Lower leg skin (tissue), 4 donors: ENCODE results near the gene TEX54. TPM values are rescaled to one million over a fixed set of nuclear protein-coding genes. Genes with fewer than 3 reads are reported as not detected.

Experiments used
- DNase-seq, 2 donors: peaks; one replicate each; pipeline ENCODE4 v3.0.0-alpha.2; 2019; ENCODE audit warnings: low spot score in 2 of 2
- H3K4me3 ChIP-seq: fragments of 200-600 bp; sonication (generic); 2 replicates; pipeline ENCODE4 v1.5.1; 2017; ENCODE audit warnings: mild to moderate bottlenecking, low read depth; ENCODE audit not compliant: poor library complexity, severe bottlenecking
- POLR2A ChIP-seq, 2 donors: fragments of 450-650 bp; IDR thresholded peaks; one replicate each; pipeline ENCODE4 v1.6.1; 2016 to 2017; ENCODE audit warnings: antibody characterized with exemption in 2 of 2, mild to moderate bottlenecking in 1 of 2, moderate library complexity in 1 of 2
- WGBS, 2 donors: methylation state at CpG; one replicate each; pipeline ENCODE4 v1.1.5; 2018; 5-methylcytosine and 5-hydroxymethylcytosine counted together
- intact Hi-C: fragments of 100-400 bp; cut with DNase I; formaldehyde crosslinking; loops from one replicate; pipeline ENCODE4 v1.15.0; 2023; ENCODE audit warnings: low total_unique reads
- total RNA-seq, 4 donors: library from RNA; depleted of rRNA; stranded (reverse); fragments of >200 nt; gene quantifications; one replicate each; pipeline ENCODE4 v1.1.0, GENCODE V29; 2016
- TF ChIP-seq, protein P1 (sequence below), 3 donors: fragments of 450-650 bp; IDR thresholded peaks; one replicate each; pipeline ENCODE4 v1.5.1; 2016; ENCODE audit warnings: antibody characterized with exemption in 3 of 3, mild to moderate bottlenecking in 3 of 3, moderate library complexity in 2 of 3

TEX54 gene
- total RNA-seq, 4 donors from 2014 or later: not detected

DNA sequence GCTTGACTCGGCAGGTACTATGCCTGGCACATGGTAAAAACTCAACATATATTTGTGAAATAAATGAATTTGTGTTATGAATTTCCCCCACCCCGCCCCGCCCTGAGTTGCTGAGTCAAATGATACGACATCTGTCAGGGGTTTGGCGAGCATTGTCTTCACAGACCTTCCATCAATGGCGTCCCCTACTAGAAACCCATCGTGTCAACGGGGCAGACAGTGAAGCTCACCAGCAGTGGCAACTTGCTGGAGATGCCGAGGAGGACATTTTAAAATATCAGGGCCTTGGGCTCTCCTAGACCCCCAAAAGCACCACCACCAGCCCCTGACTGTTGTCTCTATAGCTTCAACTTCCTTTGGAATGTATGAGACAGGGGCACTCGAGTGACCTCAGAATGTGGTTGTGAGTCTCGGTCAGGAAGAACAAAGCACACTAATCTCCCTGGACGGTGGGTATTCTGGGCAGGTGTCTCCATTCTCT, 26.6 kb downstream of the TEX54 start:
- H3K4me3 ChIP-seq: peak overlapping the region; percentile 42
- DNase-seq: no peak
- intact Hi-C loops: no loop called here

DNA sequence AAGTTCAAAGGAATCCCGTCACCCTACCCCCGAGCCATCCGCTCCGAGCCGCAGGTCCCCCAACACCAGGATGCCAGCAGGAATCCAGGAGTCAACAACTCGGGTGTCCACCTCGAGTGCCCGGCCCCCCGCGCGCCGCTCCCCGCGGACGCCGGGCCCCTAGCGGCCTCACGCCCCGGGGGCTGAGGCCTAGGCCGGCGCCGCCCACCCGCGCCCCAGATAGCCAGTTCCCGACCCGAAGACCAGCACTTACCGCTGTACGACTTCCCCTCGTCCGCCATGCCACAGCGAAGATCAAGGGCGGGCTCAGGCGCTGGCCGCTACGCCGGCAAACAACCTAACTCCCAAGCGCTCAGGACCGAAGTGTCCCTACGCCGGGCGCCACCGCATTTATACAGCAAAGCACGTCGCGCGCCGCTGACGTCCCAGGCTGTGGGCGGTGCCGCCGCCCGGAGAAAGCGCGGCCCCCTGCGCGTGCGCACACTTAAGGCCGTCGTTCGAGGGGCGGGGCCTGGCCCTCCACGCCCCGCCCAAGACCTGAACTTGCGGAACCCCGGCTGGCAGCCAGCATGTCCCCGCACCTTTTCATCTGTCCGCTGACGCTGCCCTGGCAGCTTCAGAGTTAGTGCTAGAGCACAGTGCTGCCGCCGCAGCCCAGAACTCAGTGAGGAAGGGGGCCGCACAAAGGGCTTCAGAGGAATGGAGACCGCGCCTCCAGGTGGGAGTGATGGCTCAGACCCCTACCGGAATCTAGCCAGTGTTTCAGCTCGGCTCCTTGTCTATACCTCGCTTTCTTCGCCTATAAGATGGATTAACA, 27.4 kb downstream of the TEX54 start, which contains the start of gene NXF1:
Gene NXF1, minus strand, starts transcription at position 365 of the 817 bp plus-strand sequence. Its CDS starts 84 bp downstream, at position 281.
- intact Hi-C loops: no loop called here
- TF ChIP-seq, protein P1, sequence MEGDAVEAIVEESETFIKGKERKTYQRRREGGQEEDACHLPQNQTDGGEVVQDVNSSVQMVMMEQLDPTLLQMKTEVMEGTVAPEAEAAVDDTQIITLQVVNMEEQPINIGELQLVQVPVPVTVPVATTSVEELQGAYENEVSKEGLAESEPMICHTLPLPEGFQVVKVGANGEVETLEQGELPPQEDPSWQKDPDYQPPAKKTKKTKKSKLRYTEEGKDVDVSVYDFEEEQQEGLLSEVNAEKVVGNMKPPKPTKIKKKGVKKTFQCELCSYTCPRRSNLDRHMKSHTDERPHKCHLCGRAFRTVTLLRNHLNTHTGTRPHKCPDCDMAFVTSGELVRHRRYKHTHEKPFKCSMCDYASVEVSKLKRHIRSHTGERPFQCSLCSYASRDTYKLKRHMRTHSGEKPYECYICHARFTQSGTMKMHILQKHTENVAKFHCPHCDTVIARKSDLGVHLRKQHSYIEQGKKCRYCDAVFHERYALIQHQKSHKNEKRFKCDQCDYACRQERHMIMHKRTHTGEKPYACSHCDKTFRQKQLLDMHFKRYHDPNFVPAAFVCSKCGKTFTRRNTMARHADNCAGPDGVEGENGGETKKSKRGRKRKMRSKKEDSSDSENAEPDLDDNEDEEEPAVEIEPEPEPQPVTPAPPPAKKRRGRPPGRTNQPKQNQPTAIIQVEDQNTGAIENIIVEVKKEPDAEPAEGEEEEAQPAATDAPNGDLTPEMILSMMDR (IDR thresholded peaks at IDR 0.05): no peak
- peak in 1 of 2 donors; percentile 96 for TF ChIP-seq POLR2A (IDR thresholded peaks at IDR 0.05)
- H3K4me3 ChIP-seq: peak within 1 kb of the TSS; percentile 97
- WGBS, 2 donors: 0 to 1% methylated on average over 26 to 45 of the region's 77 CpGs
- DNase-seq: peak; percentile 92 to 99

More for the DNA sequence above, 26.6 kb downstream of the TEX54 start:
- 24 to 26% methylated on average over 12 of the region's 12 CpGs for WGBS, 2 donors
- TF ChIP-seq, protein P1 (IDR thresholded peaks at IDR 0.05): no peak
- no peak for TF ChIP-seq POLR2A (IDR thresholded peaks at IDR 0.05)

DNA sequence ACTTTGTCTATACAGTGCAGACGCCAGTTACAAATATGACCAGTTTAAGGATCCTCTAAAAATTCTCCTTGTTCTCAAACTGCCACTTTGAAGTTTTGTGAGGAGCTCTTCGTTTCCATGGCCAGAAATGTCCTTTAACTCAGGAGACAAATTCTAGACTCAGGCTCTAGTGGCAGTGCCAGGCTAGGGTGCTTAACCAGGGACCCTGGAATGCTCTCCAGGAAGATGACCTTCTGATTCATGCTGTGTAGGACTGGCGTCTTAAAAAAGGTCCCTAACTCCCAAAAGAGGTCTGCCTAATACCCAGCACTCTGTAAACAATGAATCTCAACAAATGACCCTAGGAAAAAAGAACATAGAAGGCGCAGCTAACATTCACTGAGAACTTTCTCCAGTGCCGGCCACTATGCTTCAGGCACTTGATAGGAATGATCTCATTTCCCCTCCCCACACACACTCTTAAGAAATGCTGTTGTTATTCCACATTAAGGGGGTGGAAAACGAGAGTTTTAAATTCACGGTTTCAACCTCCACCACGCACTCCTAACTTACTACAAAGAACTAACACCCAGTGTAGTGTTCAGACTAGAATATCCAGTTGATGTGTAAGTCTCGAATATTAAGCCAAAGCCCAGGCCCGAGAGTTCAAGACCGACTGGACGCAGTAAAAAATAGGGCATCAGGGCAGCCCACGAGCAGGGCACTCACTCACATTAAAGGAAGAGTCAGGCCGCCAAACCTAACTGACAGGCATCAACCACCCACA, 28.1 kb downstream of the TEX54 start:
- H3K4me3 ChIP-seq: peak overlapping the region; percentile 97
- no peak for DNase-seq
- TF ChIP-seq, protein P1 (IDR thresholded peaks at IDR 0.05): no peak
- TF ChIP-seq POLR2A (IDR thresholded peaks at IDR 0.05): no peak
- 2 to 3% methylated on average over 14 of the region's 14 CpGs for WGBS, 2 donors
- intact Hi-C loops: no loop called here

GRCh38 chr11:62801071-62801470, 31.6 kb downstream of the TEX54 start:
- no peak overlapping the region for H3K4me3 ChIP-seq
- intact Hi-C loops: no loop called here
- WGBS, 2 donors: 78 to 83% methylated on average over 4 of the region's 4 CpGs
- TF ChIP-seq, protein P1 (IDR thresholded peaks at IDR 0.05): no peak
- TF ChIP-seq POLR2A (IDR thresholded peaks at IDR 0.05): no peak
- DNase-seq: no peak

GRCh38 chr11:62799486-62799885, 33.2 kb downstream of the TEX54 start:
- no peak overlapping the region for H3K4me3 ChIP-seq
- 87 to 92% methylated on average over 10 of the region's 10 CpGs for WGBS, 2 donors
- TF ChIP-seq, protein P1 (IDR thresholded peaks at IDR 0.05): no peak
- no peak for TF ChIP-seq POLR2A (IDR thresholded peaks at IDR 0.05)
- intact Hi-C loops: loop anchor here (10.0 kb wide), 1 partner anchor 55 kb away; no protein-coding TSS in a partner anchor
- DNase-seq: no peak
